PC-3 (cell line): ENCODE measurements around the gene ITSN1.

Source experiments
- CTCF ChIP-seq: fragments of 300-600 bp; sonication (generic); conservative IDR thresholded peaks from 2 replicates; pipeline ENCODE4 v1.5.1; 2017; ENCODE audit warnings: antibody characterized with exemption, low read depth, mild to moderate bottlenecking, low read length
- EZH2 ChIP-seq: fragments of 300-600 bp; sonication (generic); IDR thresholded peaks from one replicate; pipeline ENCODE4 v1.6.1; 2017; ENCODE audit warnings: antibody characterized with exemption, mild to moderate bottlenecking, low read length; ENCODE audit not compliant: unreplicated experiment
- EZH2phosphoT487 ChIP-seq: fragments of 300-600 bp; sonication (generic); IDR thresholded peaks from 2 replicates; pipeline ENCODE4 v1.6.1; 2018; ENCODE audit warnings: mild to moderate bottlenecking, antibody characterized with exemption, low read length, borderline replicate concordance

GRCh38 chr21:33682992-33683627 is 40.8 kb downstream of the ITSN1 start:
- TF ChIP-seq CTCF (no peak), EZH2 (no peak), EZH2phosphoT487 (no peak)
